HG02763 (cell line): ENCODE data around the gene GPR137.
"Not testable (repeated sequence)": the region's sequence is repeated elsewhere in the genome, so short reads cannot be mapped to it uniquely, and the experiment has no call there.

Experiments
- ATAC-seq: cut with Tn5 transposase; IDR thresholded peaks from one replicate; pipeline ENCODE4 v1.9.1; 2021; ENCODE audit warnings: mild to moderate bottlenecking, moderate library complexity; ENCODE audit not compliant: unreplicated experiment

GPR137 gene

DNA sequence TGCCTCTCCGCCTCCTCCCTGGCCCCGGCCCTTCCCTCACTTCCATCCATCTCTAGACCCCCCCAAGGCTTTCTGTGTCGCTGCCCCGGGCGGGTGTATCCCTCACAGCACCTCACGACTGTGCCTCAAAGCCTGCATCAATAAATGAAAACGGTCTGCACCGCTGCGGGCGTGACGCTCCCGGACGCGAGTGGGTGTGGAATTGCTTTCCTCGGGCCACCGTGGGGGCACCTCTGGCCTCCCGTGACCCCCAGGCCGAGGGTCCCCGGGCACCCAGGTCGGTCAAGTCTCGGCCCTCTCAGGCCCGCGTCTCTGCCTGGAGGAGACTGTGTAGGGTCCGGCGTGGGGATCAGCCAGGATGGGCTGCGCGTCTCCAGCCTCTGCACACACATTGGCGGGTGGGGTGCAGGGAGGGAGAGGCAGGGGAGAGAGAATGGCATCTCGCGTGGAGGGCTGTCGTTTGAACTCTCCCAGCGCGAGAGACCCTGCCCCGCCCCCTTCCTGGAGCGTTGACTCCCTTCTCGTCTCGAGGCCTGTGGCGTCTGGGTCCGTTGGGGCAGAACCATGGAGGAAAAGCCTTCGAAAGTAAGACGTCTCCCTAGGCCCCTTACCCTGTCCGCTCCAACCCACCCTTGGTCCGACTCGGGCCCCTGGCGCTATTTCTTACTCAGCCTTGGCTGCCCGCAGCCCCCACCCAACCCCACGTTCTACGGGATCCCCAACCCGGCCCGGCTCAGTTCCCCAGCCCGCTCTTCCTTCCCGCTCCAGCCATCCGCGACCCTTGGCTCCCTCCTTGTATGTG lies 14.4 kb downstream of the GPR137 start, which contains the start of gene CATSPERZ:
TSS of gene CATSPERZ (plus strand) at position 512 of the 802 bp plus-strand sequence. CDS start at position 565, 53 bp downstream.
- no peak for ATAC-seq

GRCh38 chr11:64303109-64304031 lies 17.7 kb downstream of the GPR137 start:
- ATAC-seq: no peak

GRCh38 chr11:64304032-64304315 lies 18.3 kb downstream of the GPR137 start:
- no peak for ATAC-seq

DNA sequence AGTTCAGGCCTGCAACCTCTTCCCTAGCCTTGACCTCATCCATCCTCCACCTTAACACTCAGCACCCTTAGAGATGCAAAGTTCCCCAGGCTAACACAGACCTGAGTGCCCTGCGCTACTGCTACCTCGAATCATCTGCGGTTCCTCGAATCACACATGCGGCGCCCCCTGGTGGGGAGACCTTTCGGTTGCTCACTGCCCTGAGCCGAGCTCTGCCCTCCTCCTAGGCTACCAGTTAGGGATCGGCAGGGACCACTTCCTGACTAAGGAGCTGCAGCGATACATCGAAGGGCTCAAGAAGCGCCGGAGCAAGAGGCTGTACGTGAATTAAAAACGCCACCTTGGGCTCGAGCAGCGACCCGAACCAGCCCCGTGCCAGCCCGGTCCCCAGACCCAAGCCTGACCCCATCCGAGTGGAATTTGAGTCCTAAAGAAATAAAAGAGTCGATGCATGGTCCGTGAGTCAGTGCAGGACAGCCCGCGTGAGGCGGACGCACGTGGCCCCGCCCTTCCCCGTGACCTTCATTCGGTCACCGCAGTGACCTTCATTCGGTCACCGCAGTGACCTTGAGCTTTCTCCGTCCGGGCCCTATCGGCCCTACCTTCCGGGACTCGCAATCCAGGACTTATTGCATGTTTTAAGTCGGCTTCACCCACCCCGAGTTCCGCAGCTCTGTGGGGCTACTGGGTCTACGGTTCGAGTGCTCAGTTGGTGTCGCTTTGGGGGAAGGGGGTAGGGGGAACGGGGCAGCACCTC lies 18.8 kb downstream of the GPR137 start:
- ATAC-seq: peak; percentile 15

DNA sequence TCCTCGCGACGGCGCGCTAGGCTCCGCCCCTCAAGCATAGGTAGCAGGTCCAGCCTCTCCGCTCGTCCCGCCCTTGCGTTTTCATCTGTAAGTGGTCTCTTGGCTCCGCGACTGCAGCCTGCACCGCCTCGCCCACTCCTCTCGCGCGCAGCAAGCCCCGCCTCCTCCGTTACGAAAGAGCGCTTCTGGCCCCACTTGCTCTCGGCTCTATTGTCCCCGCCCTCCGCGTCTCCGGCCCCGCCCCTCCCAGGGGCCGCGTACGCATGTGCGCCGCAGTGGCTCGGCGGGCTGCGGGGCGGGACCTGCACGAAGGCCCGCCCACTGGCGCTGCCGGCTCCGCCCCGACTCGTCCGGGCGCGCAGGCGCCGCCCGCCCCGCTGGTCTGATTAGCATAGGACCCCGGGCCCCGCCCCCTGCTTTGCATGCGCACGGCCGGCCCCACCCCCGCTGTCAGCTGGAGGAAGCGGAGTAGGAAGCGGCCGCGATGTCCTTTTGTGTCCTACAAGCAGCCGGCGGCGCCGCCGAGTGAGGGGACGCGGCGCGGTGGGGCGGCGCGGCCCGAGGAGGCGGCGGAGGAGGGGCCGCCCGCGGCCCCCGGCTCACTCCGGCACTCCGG lies 19.5 kb downstream of the GPR137 start, which contains the start of gene ESRRA:
TSS of gene ESRRA (plus strand) at position 450 of the 616 bp plus-strand sequence. CDS start 1,656 bp downstream, outside the sequence.
- ATAC-seq: peak; percentile 75

DNA sequence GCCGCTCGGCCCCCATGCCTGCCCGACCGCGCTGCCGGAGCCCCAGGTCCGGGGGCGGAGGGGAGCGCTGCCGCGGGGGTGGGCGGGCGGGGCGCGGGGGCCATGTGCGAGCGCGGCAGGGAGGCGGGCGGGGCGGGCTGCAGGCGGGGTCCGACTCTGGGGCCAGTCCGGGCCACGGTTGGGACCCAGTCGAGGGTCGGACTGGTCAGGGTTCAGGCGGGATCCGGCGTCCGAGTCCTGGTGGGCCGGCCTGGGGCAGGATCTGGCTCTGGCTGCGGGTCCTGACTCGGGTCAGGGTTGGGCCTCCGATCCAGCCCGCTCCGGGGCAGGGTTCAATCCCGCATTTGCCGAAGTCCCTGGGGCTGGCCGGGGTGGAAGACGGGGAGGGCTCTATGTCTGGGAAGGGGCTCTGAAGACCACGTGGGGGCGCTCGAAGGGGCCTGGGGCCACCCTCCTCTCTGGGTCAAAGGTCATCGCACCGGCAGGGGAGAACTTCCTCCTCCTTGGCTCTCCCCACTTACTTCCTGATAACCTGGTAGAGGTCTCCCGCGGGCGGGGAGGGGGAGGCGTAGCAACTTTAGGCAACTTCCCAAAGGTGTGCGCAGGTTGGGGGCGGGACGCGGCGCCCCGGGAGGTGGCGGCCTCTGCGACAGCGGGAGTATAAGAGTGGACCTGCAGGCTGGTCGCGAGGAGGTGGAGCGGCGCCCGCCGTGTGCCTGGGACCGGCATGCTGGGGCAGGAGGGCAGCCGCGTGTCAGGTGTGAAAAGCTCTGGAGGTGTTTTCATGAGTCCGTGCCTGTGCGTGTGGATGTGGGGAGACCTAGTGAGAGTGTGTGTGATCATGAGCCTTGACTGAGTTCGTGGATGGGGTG lies 20.3 kb downstream of the GPR137 start:
- peak; percentile 21 for ATAC-seq

DNA sequence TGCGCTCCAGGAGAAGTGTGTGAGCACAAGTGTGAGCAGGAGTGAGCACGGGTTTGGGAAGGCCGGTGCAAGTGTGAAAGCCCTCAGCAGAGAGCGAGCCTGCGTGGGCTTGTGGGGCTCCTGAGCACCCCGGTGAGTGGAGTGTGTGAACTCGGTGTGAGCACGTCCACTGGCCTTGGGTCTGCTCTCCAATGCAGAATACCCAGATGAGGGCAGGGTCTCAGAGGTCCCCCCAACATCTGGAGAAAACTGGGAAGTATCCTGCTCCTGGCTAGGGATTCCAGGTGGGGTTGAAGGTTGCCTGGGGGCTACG lies 20.9 kb downstream of the GPR137 start:
- no peak for ATAC-seq

DNA sequence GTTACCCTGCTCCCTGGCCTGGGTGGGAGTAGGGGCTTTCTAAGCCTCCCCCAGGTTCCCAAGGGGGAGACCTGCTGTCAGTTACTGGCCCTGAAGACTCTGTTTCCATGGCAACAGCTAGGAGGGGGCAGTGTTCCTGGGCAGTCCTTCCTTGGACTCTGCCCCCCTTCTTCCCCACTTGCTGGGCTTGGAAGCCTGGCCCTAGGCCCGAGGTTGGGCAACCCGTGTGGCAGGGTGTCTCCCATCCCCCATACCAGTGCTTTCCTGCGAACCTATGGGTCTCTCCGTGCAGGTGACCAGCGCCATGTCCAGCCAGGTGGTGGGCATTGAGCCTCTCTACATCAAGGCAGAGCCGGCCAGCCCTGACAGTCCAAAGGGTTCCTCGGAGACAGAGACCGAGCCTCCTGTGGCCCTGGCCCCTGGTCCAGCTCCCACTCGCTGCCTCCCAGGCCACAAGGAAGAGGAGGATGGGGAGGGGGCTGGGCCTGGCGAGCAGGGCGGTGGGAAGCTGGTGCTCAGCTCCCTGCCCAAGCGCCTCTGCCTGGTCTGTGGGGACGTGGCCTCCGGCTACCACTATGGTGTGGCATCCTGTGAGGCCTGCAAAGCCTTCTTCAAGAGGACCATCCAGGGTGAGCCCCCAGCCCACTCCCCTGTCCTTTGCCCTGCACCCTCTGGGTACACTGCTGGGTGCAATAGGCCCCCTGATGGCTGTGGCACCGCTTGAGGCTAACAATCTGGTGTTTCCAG lies 21.4 kb downstream of the GPR137 start:
- ATAC-seq: no peak

- not testable (repeated sequence) for ATAC-seq
Measured at GRCh38 chr11:64307795-64308194, 22.1 kb downstream of the GPR137 start.

GRCh38 chr11:64312947-64313346 lies 27.3 kb downstream of the GPR137 start:
- ATAC-seq: no peak

DNA sequence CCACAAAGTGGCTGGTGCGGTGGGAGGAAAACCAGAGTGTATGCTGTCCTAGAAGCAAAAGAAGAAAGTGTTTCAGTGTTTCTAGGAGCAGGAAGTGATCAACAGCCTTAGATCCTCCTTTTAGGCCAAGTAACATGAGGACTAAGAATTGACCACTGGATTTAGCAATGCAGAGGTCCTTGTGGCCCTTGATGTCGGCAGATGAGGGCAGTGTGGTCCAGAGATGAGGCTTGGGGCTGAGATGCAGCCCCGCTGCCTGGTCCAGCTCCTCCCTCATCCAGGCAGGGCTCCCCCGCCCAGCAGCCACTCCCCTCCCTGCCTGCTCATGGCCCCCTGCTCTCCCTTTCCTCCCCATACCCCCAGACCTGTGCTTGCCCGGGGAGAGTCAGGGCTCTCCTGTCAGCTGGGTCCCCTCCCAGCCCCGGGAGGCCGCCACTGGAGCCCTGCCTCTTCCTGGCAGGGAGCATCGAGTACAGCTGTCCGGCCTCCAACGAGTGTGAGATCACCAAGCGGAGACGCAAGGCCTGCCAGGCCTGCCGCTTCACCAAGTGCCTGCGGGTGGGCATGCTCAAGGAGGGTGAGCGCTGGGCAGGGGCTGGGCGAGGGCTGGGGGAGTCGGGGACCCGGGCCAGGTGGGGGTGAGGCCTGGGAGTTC lies 28.0 kb downstream of the GPR137 start:
- ATAC-seq: no peak

DNA sequence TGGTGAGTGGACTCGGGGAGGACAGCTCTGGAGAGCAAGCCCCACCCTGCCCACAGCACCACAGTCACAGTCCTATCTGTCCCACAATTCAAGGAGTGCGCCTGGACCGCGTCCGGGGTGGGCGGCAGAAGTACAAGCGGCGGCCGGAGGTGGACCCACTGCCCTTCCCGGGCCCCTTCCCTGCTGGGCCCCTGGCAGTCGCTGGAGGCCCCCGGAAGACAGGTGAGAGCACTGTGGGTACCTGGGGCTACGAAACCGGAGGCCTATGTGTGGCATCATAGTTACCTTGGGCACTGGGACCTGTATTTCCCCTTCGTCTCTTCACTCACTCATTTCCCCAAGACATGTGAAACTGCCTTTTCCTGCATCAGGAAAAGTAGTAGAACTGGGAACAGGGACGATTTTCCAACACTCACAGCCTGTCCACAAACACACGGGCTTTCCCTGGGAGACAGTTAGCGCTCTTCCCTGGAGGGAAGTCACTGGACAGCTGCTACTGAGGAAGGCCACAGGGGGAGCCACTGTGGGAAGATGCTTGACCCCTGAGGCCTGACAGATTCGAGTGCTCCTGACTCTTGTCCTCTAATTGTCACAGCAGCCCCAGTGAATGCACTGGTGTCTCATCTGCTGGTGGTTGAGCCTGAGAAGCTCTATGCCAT lies 28.6 kb downstream of the GPR137 start:
- no peak for ATAC-seq

DNA sequence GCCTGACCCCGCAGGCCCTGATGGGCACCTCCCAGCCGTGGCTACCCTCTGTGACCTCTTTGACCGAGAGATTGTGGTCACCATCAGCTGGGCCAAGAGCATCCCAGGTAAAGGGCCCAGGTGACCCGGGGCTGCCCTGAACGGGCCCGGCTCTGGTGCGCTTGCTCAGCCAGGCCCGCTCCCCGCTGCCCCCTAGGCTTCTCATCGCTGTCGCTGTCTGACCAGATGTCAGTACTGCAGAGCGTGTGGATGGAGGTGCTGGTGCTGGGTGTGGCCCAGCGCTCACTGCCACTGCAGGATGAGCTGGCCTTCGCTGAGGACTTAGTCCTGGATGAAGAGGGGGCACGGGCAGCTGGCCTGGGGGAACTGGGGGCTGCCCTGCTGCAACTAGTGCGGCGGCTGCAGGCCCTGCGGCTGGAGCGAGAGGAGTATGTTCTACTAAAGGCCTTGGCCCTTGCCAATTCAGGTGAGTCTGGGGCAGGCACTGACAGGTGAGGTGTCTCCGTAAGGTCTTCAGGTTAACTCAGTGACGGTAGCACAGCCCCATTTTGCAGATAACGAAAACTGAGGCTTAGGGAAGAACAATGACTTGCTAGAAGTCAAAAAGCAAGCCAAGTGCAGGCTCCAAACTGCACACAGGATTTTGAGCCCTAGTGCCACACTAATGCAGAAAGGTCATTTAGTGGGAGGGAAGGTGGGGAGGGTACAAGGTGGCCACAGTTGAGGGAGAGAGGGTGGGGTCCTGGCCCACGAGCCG lies 29.3 kb downstream of the GPR137 start:
- ATAC-seq: no peak

- ATAC-seq: not testable (repeated sequence)
Measured at GRCh38 chr11:64315667-64316526, 30.2 kb downstream of the GPR137 start.

- ATAC-seq: no peak
Measured at GRCh38 chr11:64316672-64317324, 31.1 kb downstream of the GPR137 start.
